ENCODE measurements around the gene TBP. TPM values are rescaled to one million over a fixed set of nuclear protein-coding genes. Genes with fewer than 3 reads are reported as not detected.

TBP gene
- total and polyA plus RNA-seq, 2 experiments from 2014 or later, result 15.5 to 20.2 TPM

- no peak overlapping the region for H3K27ac ChIP-seq
- H3K36me3 ChIP-seq (replicated peaks; ENCODE audit: insufficient read depth, low read depth), result no peaks in the 10 kb centered on the region
- H3K4me1 ChIP-seq (ENCODE audit: insufficient read depth), result no peaks in the 10 kb centered on the region
- H2AFZ ChIP-seq, result no peak overlapping the region
- H3K79me2 ChIP-seq, result no peaks in the 10 kb centered on the region
- no peak overlapping the region for H3K4me3 ChIP-seq
- TF ChIP-seq EZH2phosphoT487 (IDR thresholded peaks at IDR 0.05; ENCODE audit: low read depth, severe bottlenecking, unreplicated experiment) (no peak), CTCF (IDR thresholded peaks at IDR 0.05; ENCODE audit: poor library complexity) (peak; percentile 43), EZH2 (IDR thresholded peaks at IDR 0.05; ENCODE audit: borderline replicate concordance) (no peak)
- no peaks in the 10 kb centered on the region for H4K20me1 ChIP-seq (ENCODE audit: insufficient read depth, poor library complexity, severe bottlenecking)
- H3K27me3 ChIP-seq, result no peaks in the 10 kb centered on the region
- peak; percentile 12 for DNase-seq (ENCODE audit: low spot score)
- no peak overlapping the region for H3K4me2 ChIP-seq
- H3K9me3 ChIP-seq (ENCODE audit: low read depth), result no peaks in the 10 kb centered on the region
- H3K9me2 ChIP-seq (replicated peaks; ENCODE audit: insufficient read depth), result no peaks in the 10 kb centered on the region
- WGBS (ENCODE audit: low lambda C conversion rate, missing lambda C conversion rate), result 70% methylated on average over 1 of the region's 1 CpG
These were observed 21.1 kb downstream of the TBP start for GRCh38 chr6:170575250-170575649.

- Histone ChIP-seq H3K36me3 (replicated peaks; ENCODE audit: insufficient read depth, low read depth) (no peaks in the 10 kb centered on the region), H3K9me2 (replicated peaks; ENCODE audit: insufficient read depth) (no peaks in the 10 kb centered on the region), H3K4me2 (no peak overlapping the region)
These were observed 24.7 kb downstream of the TBP start for GRCh38 chr6:170578909-170579308.

GRCh38 chr6:170583756-170584180, 29.6 kb downstream of the TBP start:
- H3K27me3 ChIP-seq, result no peaks in the 10 kb centered on the region
- H2AFZ ChIP-seq, result peak overlapping the region; percentile 76
- no peaks in the 10 kb centered on the region for H4K20me1 ChIP-seq (ENCODE audit: insufficient read depth, poor library complexity, severe bottlenecking)
- H3K4me2 ChIP-seq, result peak overlapping the region; percentile 77
- H3K9me2 ChIP-seq (replicated peaks; ENCODE audit: insufficient read depth), result no peaks in the 10 kb centered on the region
- H3K9me3 ChIP-seq (ENCODE audit: low read depth), result no peaks in the 10 kb centered on the region
- H3K27ac ChIP-seq, result peak overlapping the region; percentile 91
- H3K79me2 ChIP-seq, result peaks cover 11% of the 10 kb centered on the region
- no peaks in the 10 kb centered on the region for H3K36me3 ChIP-seq (replicated peaks; ENCODE audit: insufficient read depth, low read depth)
- under 1% methylated on average over 12 of the region's 12 CpGs for WGBS (ENCODE audit: low lambda C conversion rate, missing lambda C conversion rate)
- no peak for DNase-seq (ENCODE audit: low spot score)
- TF ChIP-seq EZH2 (IDR thresholded peaks at IDR 0.05; ENCODE audit: borderline replicate concordance), result no peak
- TF ChIP-seq EZH2phosphoT487 (IDR thresholded peaks at IDR 0.05; ENCODE audit: low read depth, severe bottlenecking, unreplicated experiment), result no peak
- no peak for TF ChIP-seq CTCF (IDR thresholded peaks at IDR 0.05; ENCODE audit: poor library complexity)
- peak overlapping the region; percentile 93 for H3K4me3 ChIP-seq
- peaks cover 9% of the 10 kb centered on the region for H3K4me1 ChIP-seq (ENCODE audit: insufficient read depth)

More at GRCh38 chr6:170578909-170579308, 24.7 kb downstream of the TBP start:
- no peaks in the 10 kb centered on the region for H3K27me3 ChIP-seq
- H3K4me3 ChIP-seq, result no peak overlapping the region
- H3K4me1 ChIP-seq (ENCODE audit: insufficient read depth), result no peaks in the 10 kb centered on the region
- H2AFZ ChIP-seq, result no peak overlapping the region
- peaks cover 10% of the 10 kb centered on the region for H3K79me2 ChIP-seq
- no peak overlapping the region for H3K27ac ChIP-seq
- H3K9me3 ChIP-seq (ENCODE audit: low read depth), result no peaks in the 10 kb centered on the region
- no peaks in the 10 kb centered on the region for H4K20me1 ChIP-seq (ENCODE audit: insufficient read depth, poor library complexity, severe bottlenecking)
- no peak for TF ChIP-seq EZH2 (IDR thresholded peaks at IDR 0.05; ENCODE audit: borderline replicate concordance)
- TF ChIP-seq EZH2phosphoT487 (IDR thresholded peaks at IDR 0.05; ENCODE audit: low read depth, severe bottlenecking, unreplicated experiment), result no peak
- TF ChIP-seq CTCF (IDR thresholded peaks at IDR 0.05; ENCODE audit: poor library complexity), result no peak
- no peak for DNase-seq (ENCODE audit: low spot score)

Measured in hepatocyte (in vitro differentiated cells).